ENCODE measurements around the gene URM1.

URM1 gene

GRCh38 chr9:128439273-128439672 is 68.1 kb downstream of the URM1 start:
- intact Hi-C loops (cut with DNase I), result no loop called here
- no peak for DNase-seq
